GM19468 (cell line): ENCODE measurements around the gene KCNMB3.
"Not testable (repeated sequence)": the region's sequence is repeated elsewhere in the genome, so short reads cannot be mapped to it uniquely, and the experiment has no call there.

Experiments used
- ATAC-seq: cut with Tn5 transposase; IDR thresholded peaks from one replicate; pipeline ENCODE4 v1.9.1; 2021; ENCODE audit warnings: mild to moderate bottlenecking, moderate library complexity, moderate number of reproducible peaks; ENCODE audit not compliant: unreplicated experiment; ENCODE audit errors: extremely low read depth

The KCNMB3 gene

GRCh38 chr3:179250803-179251476 is at the start of gene KCNMB3:
TSS of gene KCNMB3 (minus strand) at chr3:179251114. CDS start at chr3:179250990, 124 bp downstream.
- no peak for ATAC-seq

- ATAC-seq: no peak
These were observed 49.2 kb upstream of the KCNMB3 start for GRCh38 chr3:179299999-179300613.

- no peak for ATAC-seq
These were observed 48.4 kb upstream of the KCNMB3 start for GRCh38 chr3:179299316-179299715.

GRCh38 chr3:179297971-179298725 is 47.2 kb upstream of the KCNMB3 start:
- no peak for ATAC-seq

- ATAC-seq: no peak
These were observed 41.5 kb upstream of the KCNMB3 start for GRCh38 chr3:179292450-179292849.

- ATAC-seq: no peak
These were observed 38.4 kb upstream of the KCNMB3 start for GRCh38 chr3:179289295-179289694.

- no peak for ATAC-seq
These were observed 37.9 kb upstream of the KCNMB3 start for GRCh38 chr3:179288845-179289244.

GRCh38 chr3:179286331-179286730 is 35.4 kb upstream of the KCNMB3 start:
- ATAC-seq: no peak

GRCh38 chr3:179281825-179282224 is 30.9 kb upstream of the KCNMB3 start:
- no peak for ATAC-seq

GRCh38 chr3:179279837-179280236 is 28.9 kb upstream of the KCNMB3 start:
- ATAC-seq: no peak

- no peak for ATAC-seq
These were observed 28.2 kb upstream of the KCNMB3 start for GRCh38 chr3:179278932-179279693.

GRCh38 chr3:179278151-179278550 is 27.2 kb upstream of the KCNMB3 start:
- no peak for ATAC-seq

- ATAC-seq: no peak
These were observed 25.8 kb upstream of the KCNMB3 start for GRCh38 chr3:179276743-179277142.

GRCh38 chr3:179276001-179276400 is 25.1 kb upstream of the KCNMB3 start:
- ATAC-seq: no peak

- not testable (repeated sequence) for ATAC-seq
These were observed 23.5 kb upstream of the KCNMB3 start for GRCh38 chr3:179274434-179274833.

- ATAC-seq: no peak
These were observed 21.5 kb upstream of the KCNMB3 start for GRCh38 chr3:179272385-179272784.

- ATAC-seq: no peak
These were observed 18.3 kb upstream of the KCNMB3 start for GRCh38 chr3:179269152-179269707.

GRCh38 chr3:179268400-179269051 is 17.6 kb upstream of the KCNMB3 start:
- no peak for ATAC-seq

GRCh38 chr3:179266701-179267211 is 15.8 kb upstream of the KCNMB3 start:
- ATAC-seq: no peak
